Suprapubic skin (tissue), 4 donors: Measurements from ENCODE around the gene TNFAIP8L3. TPM values are rescaled to one million over a fixed set of nuclear protein-coding genes. Genes with fewer than 3 reads are reported as not detected.
"Not testable (repeated sequence)": the region's sequence is repeated elsewhere in the genome, so short reads cannot be mapped to it uniquely, and the experiment has no call there.

Experiments used
- DNase-seq, 2 donors: peaks; one replicate each; pipeline ENCODE4 v3.0.0-alpha.2; 2019; ENCODE audit warnings: low spot score in 2 of 2
- H3K27ac ChIP-seq: fragments of 200-600 bp; sonication (generic); one replicate; pipeline ENCODE4 v1.5.1; 2019
- H3K27me3 ChIP-seq: fragments of 200-600 bp; sonication (generic); one replicate; pipeline ENCODE4 v1.5.1; 2019
- H3K36me3 ChIP-seq: fragments of 200-600 bp; sonication (generic); one replicate; pipeline ENCODE4 v1.5.1; 2019
- H3K4me1 ChIP-seq: fragments of 200-600 bp; sonication (generic); one replicate; pipeline ENCODE4 v1.5.1; 2019
- H3K4me3 ChIP-seq: fragments of 200-600 bp; sonication (generic); one replicate; pipeline ENCODE4 v1.5.1; 2019; ENCODE audit warnings: mild to moderate bottlenecking
- H3K9me3 ChIP-seq: fragments of 200-600 bp; sonication (generic); one replicate; pipeline ENCODE4 v1.5.1; 2019
- EP300 ChIP-seq: sonication (generic); formaldehyde crosslinking; IDR thresholded peaks from one replicate; pipeline ENCODE4 v1.6.1; 2017; ENCODE audit warnings: antibody characterized with exemption
- POLR2A ChIP-seq, 2 donors: fragments of 450-650 bp; IDR thresholded peaks; one replicate each; pipeline ENCODE4 v1.6.1; 2017; ENCODE audit warnings: antibody characterized with exemption in 2 of 2, mild to moderate bottlenecking in 2 of 2, moderate library complexity in 2 of 2
- POLR2AphosphoS5 ChIP-seq, 3 donors: sonication (generic); formaldehyde crosslinking; IDR thresholded peaks; one replicate each; pipeline ENCODE4 v1.6.1; 2017; ENCODE audit warnings: antibody characterized with exemption in 3 of 3
- WGBS: methylation state at CpG from one replicate; pipeline ENCODE4 v1.1.5; 2018; 5-methylcytosine and 5-hydroxymethylcytosine counted together
- total RNA-seq, 4 donors: library from RNA; depleted of rRNA; stranded (reverse); fragments of >200 nt; gene quantifications; one replicate each; pipeline ENCODE4 v1.1.0, GENCODE V29; 2016
- TF ChIP-seq, protein P1 (sequence below), 2 donors: fragments of 200-600 bp in 1 of 2; fragments of 450-650 bp in 1 of 2; sonication (generic) in 1 of 2; IDR thresholded peaks; one replicate each; pipeline ENCODE4 v1.5.1; 2016 to 2019; ENCODE audit warnings: antibody characterized with exemption in 2 of 2, mild to moderate bottlenecking in 1 of 2, moderate library complexity in 1 of 2

The TNFAIP8L3 gene
- total RNA-seq, 4 donors from 2014 or later: 11.1 to 30.0 (median 15.9) TPM

- Histone ChIP-seq H3K36me3 (no peaks in the 10 kb centered on the region), H3K4me1 (peaks cover 17% of the 10 kb centered on the region), H3K27ac (no peak overlapping the region), H3K27me3 (no peaks in the 10 kb centered on the region), H3K4me3 (no peak overlapping the region), H3K9me3 (no peaks in the 10 kb centered on the region)
- TF ChIP-seq POLR2AphosphoS5 (IDR thresholded peaks at IDR 0.05): no peak
- no peak for TF ChIP-seq POLR2A (IDR thresholded peaks at IDR 0.05)
- TF ChIP-seq, protein P1, sequence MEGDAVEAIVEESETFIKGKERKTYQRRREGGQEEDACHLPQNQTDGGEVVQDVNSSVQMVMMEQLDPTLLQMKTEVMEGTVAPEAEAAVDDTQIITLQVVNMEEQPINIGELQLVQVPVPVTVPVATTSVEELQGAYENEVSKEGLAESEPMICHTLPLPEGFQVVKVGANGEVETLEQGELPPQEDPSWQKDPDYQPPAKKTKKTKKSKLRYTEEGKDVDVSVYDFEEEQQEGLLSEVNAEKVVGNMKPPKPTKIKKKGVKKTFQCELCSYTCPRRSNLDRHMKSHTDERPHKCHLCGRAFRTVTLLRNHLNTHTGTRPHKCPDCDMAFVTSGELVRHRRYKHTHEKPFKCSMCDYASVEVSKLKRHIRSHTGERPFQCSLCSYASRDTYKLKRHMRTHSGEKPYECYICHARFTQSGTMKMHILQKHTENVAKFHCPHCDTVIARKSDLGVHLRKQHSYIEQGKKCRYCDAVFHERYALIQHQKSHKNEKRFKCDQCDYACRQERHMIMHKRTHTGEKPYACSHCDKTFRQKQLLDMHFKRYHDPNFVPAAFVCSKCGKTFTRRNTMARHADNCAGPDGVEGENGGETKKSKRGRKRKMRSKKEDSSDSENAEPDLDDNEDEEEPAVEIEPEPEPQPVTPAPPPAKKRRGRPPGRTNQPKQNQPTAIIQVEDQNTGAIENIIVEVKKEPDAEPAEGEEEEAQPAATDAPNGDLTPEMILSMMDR (IDR thresholded peaks at IDR 0.05): no peak
- TF ChIP-seq EP300: no peak
- DNase-seq: no peak
- 84% methylated on average over 4 of the region's 4 CpGs for WGBS
Measured at GRCh38 chr15:51131596-51132290, 37.0 kb upstream of the TNFAIP8L3 start.

DNA sequence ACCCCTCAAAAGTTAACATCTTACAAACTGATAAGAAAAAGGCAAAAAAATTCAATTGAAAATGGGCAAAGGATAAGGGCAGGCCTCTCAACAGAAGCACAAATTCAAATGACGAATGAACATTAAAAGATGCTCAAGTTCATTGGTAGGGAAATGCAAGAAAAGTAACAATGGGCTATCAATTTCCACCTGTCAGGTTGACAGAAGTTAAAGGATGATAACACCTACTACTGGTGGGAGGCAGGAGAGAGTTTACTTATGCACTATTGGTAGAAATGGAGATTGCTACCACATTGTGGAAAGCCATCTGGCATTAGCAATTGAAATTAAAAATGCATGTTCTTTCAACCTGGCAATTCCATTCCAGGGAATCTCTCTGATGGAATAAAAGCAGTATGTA, 35.6 kb upstream of the TNFAIP8L3 start:
- Histone ChIP-seq H3K4me1 (peaks cover 17% of the 10 kb centered on the region), H3K27me3 (no peaks in the 10 kb centered on the region), H3K9me3 (no peaks in the 10 kb centered on the region), H3K36me3 (no peaks in the 10 kb centered on the region), H3K4me3 (no peak overlapping the region), H3K27ac (no peak overlapping the region)
- no peak for DNase-seq
- WGBS: 95% methylated on average over 1 of the region's 1 CpG
- TF ChIP-seq POLR2A (IDR thresholded peaks at IDR 0.05) (no peak), POLR2AphosphoS5 (IDR thresholded peaks at IDR 0.05) (no peak), EP300 (no peak)
- TF ChIP-seq, protein P1 (IDR thresholded peaks at IDR 0.05): no peak

DNA sequence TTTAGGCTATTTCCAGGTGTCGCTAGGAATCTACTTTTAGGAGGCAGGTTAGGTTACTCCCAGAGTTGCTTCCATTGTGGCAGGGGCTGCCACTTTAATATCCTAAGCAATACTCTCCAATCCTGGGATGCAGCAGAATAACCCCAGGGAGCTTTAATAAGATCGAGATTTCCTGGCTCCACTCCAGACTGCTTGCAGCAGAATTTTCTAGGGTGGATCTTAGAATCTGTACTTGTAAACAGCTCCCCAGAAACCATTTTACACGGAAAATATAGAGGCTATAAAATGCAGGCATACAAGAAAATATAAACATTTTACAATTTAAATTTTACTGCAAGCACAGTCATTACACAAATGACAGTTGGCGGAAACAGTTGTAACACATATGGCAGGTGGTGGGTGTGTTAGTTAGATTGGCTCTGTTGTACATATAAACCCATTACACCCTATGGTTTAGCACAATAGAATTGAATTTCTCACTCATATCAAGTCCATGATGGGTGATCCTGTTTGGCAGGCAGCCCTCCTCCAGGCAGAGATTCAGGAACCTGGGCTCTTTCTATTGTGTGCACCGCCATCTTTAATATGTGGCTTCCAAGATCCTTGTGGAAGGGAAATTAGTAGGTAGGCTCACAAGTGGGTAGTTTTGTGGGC, 35.0 kb upstream of the TNFAIP8L3 start:
- no peaks in the 10 kb centered on the region for H3K9me3 ChIP-seq
- no peaks in the 10 kb centered on the region for H3K27me3 ChIP-seq
- no peak overlapping the region for H3K27ac ChIP-seq
- TF ChIP-seq POLR2AphosphoS5 (IDR thresholded peaks at IDR 0.05): no peak
- TF ChIP-seq EP300: no peak
- TF ChIP-seq POLR2A (IDR thresholded peaks at IDR 0.05): no peak
- TF ChIP-seq, protein P1 (IDR thresholded peaks at IDR 0.05): no peak
- no peak for DNase-seq
- peaks cover 17% of the 10 kb centered on the region for H3K4me1 ChIP-seq
- no peak overlapping the region for H3K4me3 ChIP-seq
- H3K36me3 ChIP-seq: no peaks in the 10 kb centered on the region
- WGBS: 62% methylated on average over 5 of the region's 5 CpGs

- Histone ChIP-seq H3K27ac (no peak overlapping the region), H3K9me3 (no peaks in the 10 kb centered on the region), H3K4me3 (no peak overlapping the region), H3K36me3 (no peaks in the 10 kb centered on the region), H3K27me3 (no peaks in the 10 kb centered on the region), H3K4me1 (peaks cover 11% of the 10 kb centered on the region)
- DNase-seq: no peak
- 85% methylated on average over 2 of the region's 2 CpGs for WGBS
- no peak for TF ChIP-seq POLR2A (IDR thresholded peaks at IDR 0.05)
- no peak for TF ChIP-seq POLR2AphosphoS5 (IDR thresholded peaks at IDR 0.05)
- no peak for TF ChIP-seq EP300
- TF ChIP-seq, protein P1 (IDR thresholded peaks at IDR 0.05): no peak
Measured at GRCh38 chr15:51128701-51129100, 34.0 kb upstream of the TNFAIP8L3 start.

GRCh38 chr15:51126842-51127241, 32.1 kb upstream of the TNFAIP8L3 start:
- Histone ChIP-seq H3K27ac (no peak overlapping the region), H3K9me3 (no peaks in the 10 kb centered on the region), H3K27me3 (no peaks in the 10 kb centered on the region), H3K4me1 (no peaks in the 10 kb centered on the region), H3K36me3 (no peaks in the 10 kb centered on the region), H3K4me3 (no peak overlapping the region)
- TF ChIP-seq EP300 (no peak), POLR2AphosphoS5 (IDR thresholded peaks at IDR 0.05) (no peak), POLR2A (IDR thresholded peaks at IDR 0.05) (no peak)
- TF ChIP-seq, protein P1 (IDR thresholded peaks at IDR 0.05): no peak
- no peak for DNase-seq
- WGBS: 80% methylated on average over 3 of the region's 3 CpGs

DNA sequence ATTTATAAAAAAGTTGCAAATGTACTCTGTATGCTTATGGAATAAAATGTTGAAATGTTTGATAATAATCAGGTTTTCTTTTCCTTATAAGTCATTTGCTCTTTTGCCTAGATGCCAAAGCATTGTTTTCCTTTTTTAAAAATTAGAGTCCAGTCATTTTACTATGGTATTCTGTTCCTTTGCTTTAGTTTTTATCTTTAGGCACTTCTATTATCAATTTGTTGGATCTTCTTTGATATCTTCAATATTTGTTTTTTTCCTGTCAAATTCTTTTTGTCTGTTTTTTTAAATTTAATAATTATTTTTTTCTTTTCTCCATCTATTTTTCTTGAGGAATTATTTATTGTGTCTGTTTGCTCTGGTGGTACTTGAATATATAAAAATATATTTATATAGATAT, 28.3 kb upstream of the TNFAIP8L3 start:
- not testable (repeated sequence) for H3K9me3 ChIP-seq, H3K36me3 ChIP-seq, H3K27me3 ChIP-seq, H3K4me1 ChIP-seq, H3K4me3 ChIP-seq, DNase-seq, H3K27ac ChIP-seq
